Activated CD8-positive, alpha-beta memory T cell treated with anti-CD3 and anti-CD28 coated beads for 36 hours (primary cell): ENCODE data around the gene SLC7A4. TPM values are rescaled to one million over a fixed set of nuclear protein-coding genes. Genes with fewer than 3 reads are reported as not detected.

Experiments
- CTCF ChIA-PET: fragments of 350-600 bp; sonication (Branson Sonifier 250); formaldehyde crosslinking; loops from one replicate; lab custom pipeline; 2021; ENCODE audit warnings: antibody characterized with exemption; lab: Charles Lee
- POLR2A ChIA-PET: fragments of 350-600 bp; sonication (Branson Sonifier 250); formaldehyde crosslinking; loops from one replicate; lab custom pipeline; 2021; ENCODE audit warnings: antibody characterized with exemption; lab: Charles Lee
- total RNA-seq, 2 experiments: library from RNA; stranded (reverse); gene quantifications; one replicate each; pipeline ENCODE4 v1.2.3, GENCODE V29; 2021

The SLC7A4 gene
- total RNA-seq, 2 experiments from 2014 or later: 0.19 to 0.61 TPM

DNA sequence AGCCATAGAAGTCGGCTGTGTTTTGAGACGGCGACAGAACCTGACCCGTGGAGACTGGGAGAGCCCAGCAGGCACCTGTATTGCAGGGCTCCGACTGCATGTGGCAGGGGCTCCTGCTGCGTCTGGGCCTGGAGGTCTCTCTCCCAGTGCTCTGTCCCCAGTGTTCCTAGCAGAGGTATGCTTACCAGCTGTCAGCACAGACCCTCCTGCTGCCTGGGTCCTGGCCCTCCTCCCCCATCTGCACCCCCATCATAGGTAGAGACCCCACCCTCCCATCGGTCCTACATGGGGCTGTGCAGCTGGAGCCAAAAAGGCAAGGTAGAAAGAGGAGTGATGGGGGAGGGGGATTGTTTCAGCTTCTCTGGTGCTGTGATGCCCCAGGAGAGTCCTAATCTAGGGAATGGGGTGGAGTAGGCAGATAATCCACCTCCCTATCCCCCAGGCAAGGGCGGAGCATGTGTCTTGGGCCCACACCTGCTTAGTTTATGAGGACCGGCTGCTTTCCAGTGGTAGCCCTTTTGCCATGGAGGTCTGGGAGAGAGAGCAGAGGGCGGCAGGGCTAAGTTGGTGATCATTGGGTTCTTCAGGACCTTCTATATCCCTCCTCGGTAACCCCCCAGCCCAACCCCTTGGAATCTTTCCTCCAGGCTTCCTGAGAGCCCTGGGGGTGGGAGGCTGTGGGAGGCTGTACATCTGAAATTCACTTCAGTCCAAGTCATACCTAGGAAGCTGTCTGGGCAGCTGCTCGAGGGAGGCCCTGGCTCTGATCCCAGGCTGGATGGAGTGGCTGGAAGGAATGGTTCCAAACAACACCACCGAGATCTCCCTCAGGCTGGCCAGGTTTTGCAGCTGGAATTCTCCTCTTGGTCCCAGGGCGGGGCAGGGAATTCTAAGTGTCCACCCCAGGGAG is 5.3 kb downstream of the SLC7A4 start:
- CTCF ChIA-PET: no interaction called here

GRCh38 chr22:21025763-21026755 is 6.3 kb downstream of the SLC7A4 start:
- POLR2A ChIA-PET: no interaction called here
- CTCF ChIA-PET: no interaction called here

More for the DNA sequence above, 5.3 kb downstream of the SLC7A4 start:
- POLR2A ChIA-PET: no interaction called here

DNA sequence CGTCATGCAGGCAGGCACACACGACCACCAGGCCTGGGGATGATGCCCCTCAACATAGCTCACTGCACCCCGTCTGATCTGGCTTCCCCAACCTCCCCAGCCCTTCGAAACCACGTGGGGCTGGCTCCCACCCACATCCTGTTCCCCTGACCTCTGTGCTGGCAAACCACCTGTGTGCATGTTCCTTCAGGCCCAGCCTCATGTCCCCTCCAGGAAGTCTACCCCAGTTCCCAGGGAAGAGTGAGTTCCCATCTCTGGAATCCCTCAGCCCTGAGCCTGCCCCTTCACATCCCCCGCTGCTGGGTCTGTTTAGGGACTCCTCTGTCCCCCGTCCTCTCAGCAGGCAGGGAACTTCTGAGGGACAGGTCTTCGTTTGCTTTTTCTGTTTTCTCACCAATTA is 7.1 kb downstream of the SLC7A4 start:
- ChIA-PET POLR2A (no interaction called here), CTCF (no interaction called here)

- POLR2A ChIA-PET: no interaction called here
These were observed 9.3 kb downstream of the SLC7A4 start for GRCh38 chr22:21022955-21023614.

DNA sequence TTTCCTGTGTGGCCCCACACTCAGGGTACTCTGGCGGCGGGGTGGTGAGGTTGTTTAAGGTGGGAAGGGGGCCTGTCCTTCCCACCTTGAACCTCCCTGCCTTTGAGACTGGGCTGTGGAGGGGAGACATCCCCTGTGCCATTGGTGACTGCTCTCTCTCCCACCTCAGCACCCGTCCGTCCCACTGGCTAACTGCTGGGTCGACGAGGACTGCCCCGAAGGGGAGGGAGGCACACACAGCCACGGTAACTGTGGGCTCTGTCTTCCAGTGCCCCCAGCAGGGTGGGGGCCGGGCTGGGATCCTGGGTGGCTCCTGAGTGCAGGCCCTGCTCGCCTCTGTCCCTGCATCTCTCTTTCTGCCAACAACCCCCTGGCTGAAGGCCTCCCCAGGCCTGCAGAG is 9.9 kb downstream of the SLC7A4 start:
- ChIA-PET POLR2A (no interaction called here), CTCF (no interaction called here)

More at GRCh38 chr22:21022955-21023614, 9.3 kb downstream of the SLC7A4 start:
- CTCF ChIA-PET: no interaction called here

- POLR2A ChIA-PET: no interaction called here
- CTCF ChIA-PET: interaction anchor here (0.5 to 1.9 kb wide), 4 partner anchors 8 to 603 kb away, joined by 3 to 6 read pairs (median 4); no protein-coding TSS in a partner anchor
These were observed 11.4 kb downstream of the SLC7A4 start for GRCh38 chr22:21020802-21021429.

DNA sequence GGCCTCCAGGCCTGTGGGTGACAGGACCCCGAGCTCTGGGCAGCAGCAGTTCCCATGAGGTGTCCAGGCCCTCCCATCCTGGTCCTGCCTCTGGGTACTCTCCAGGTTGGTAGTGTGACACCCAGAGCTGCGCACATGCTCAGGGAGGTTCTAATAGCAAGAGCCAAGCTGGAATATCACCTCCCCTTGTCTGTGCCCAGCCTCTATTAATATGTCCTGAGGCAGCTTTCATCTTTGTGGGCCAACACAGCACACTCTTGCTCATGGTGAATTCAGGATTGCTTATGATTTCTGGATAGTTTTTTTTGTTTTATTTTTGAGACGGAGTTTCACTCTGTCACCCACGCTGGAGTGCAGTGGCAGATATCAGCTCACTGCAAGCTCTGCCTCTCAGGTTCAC is 14.0 kb downstream of the SLC7A4 start:
- POLR2A ChIA-PET: no interaction called here
- CTCF ChIA-PET: no interaction called here

GRCh38 chr22:21016644-21017420 is 15.5 kb downstream of the SLC7A4 start:
- ChIA-PET POLR2A (no interaction called here), CTCF (no interaction called here)

DNA sequence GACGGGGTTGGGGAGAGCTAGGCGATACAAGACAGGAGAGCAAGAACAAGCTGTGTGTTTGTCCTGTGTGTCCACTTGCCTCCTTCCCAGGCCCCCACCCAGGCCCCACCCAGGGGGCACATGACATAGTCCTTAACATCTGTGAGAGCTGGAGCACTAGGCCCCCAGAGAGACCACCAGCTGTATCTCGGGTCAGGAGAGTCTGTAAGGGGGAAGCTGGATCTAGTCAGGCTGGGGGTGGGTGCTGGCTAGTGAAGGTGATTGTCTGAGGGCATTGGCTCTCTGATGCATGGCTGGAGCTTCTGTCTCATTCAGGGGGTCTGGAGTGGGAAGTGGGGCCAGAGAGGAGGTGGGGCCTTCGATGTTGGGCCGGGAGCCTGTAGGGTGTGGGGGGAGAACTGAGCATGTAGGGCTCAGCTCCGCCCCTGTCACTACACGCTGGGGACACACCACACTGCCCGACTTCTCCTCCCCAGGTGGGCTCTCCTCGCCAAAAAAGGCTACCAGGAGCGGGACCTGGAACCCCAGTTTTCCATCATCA is 16.8 kb downstream of the SLC7A4 start:
- CTCF ChIA-PET: interaction anchor here (0.6 kb wide), 1 partner anchor 550 kb away, joined by 3 read pairs; no protein-coding TSS in a partner anchor
- POLR2A ChIA-PET: no interaction called here

DNA sequence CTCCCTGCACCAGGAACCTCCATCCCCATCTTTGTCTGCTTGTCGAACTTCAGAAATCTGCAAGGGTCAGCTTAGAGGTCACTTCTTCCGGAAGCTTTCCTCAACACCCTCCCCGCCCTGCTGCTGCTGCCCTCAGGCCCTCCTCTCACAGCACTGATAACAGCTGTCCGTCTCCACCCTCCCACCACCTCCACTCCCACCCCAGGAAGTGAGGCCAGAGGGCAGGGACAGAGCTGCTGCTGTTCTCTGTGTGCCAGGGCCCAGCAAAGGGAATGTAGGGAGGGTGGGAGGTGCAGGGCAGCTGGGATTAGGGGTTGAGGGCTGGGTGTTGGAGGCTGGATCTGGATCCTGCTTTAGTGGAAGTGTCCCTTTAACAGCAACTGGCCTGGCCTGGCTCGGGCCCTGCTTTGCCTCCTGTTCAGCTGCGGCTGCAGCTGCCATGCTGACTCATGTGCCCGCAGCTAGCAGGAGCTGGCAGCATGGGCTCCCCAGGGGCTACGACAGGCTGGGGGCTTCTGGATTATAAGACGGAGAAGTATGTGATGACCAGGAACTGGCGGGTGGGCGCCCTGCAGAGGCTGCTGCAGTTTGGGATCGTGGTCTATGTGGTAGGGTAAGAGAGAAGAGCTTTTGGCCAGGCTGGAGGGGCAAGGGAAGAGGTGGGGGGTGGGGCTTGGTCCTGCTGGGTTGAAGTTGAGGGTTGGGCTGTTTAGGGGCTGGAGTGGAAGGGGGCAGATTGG is 17.5 kb downstream of the SLC7A4 start, which contains the start of gene P2RX6:
Gene P2RX6 (plus strand): TSS at position 440 of the 740 bp plus-strand sequence. CDS start 10 bp downstream, at position 450.
- POLR2A ChIA-PET: interaction anchor here (0.6 to 0.8 kb wide), 2 partner anchors 10 to 12 kb away, joined by 3 read pairs; no protein-coding TSS in a partner anchor
- CTCF ChIA-PET: no interaction called here

- ChIA-PET CTCF (interaction anchor here (1.2 kb wide), 1 partner anchor 12 kb away, joined by 5 read pairs; the partner anchor contains the start of gene THAP7), POLR2A (interaction anchor here (0.6 to 0.8 kb wide), 3 partner anchors 10 to 87 kb away, joined by 3 to 7 read pairs (median 3); no protein-coding TSS in a partner anchor)
These were observed 18.1 kb downstream of the SLC7A4 start for GRCh38 chr22:21014202-21014725.

- CTCF ChIA-PET: interaction anchor here (1.2 kb wide), 1 partner anchor 12 kb away, joined by 5 read pairs; the partner anchor contains the start of gene THAP7
These were observed 18.6 kb downstream of the SLC7A4 start for GRCh38 chr22:21013657-21014201.

GRCh38 chr22:21012446-21013407 is 19.6 kb downstream of the SLC7A4 start:
- CTCF ChIA-PET: interaction anchor here (1.2 kb wide), 2 partner anchors 8 to 11 kb away, joined by 4 to 5 read pairs; partner anchors contain the start of gene THAP7
- POLR2A ChIA-PET: interaction anchor here (0.7 kb wide), 2 partner anchors 8 to 34 kb away, joined by 3 read pairs; no protein-coding TSS in a partner anchor

More at GRCh38 chr22:21013657-21014201, 18.6 kb downstream of the SLC7A4 start:
- POLR2A ChIA-PET: interaction anchor here (0.6 to 0.8 kb wide), 4 partner anchors 9 to 87 kb away, joined by 3 to 7 read pairs (median 3); no protein-coding TSS in a partner anchor

- POLR2A ChIA-PET: interaction anchor here (0.7 kb wide), 1 partner anchor 89 kb away, joined by 3 read pairs; no protein-coding TSS in a partner anchor
These were observed 21.8 kb downstream of the SLC7A4 start for GRCh38 chr22:21010426-21011113.

More at GRCh38 chr22:21010426-21011113, 21.8 kb downstream of the SLC7A4 start:
- CTCF ChIA-PET: interaction anchor here (1.3 kb wide), 1 partner anchor 61 kb away, joined by 3 read pairs; no protein-coding TSS in a partner anchor
